Sigmoid colon (tissue), 4 donors: ENCODE measurements around the gene GRB14.

Experiments used
- POLR2AphosphoS5 ChIP-seq, 4 donors: sonication (generic); formaldehyde crosslinking; IDR thresholded peaks; one replicate each; pipeline ENCODE4 v1.6.1; 2017; ENCODE audit warnings: antibody characterized with exemption in 4 of 4
- TF ChIP-seq, protein P1 (sequence below), 4 experiments: fragments of 450-650 bp in 3 of 4; fragments of 200-600 bp in 1 of 4; IDR thresholded peaks; one replicate each; pipeline ENCODE4 v1.5.1; 2016 to 2019; ENCODE audit warnings: antibody characterized with exemption in 4 of 4, mild to moderate bottlenecking in 3 of 4, moderate library complexity in 2 of 4

DNA sequence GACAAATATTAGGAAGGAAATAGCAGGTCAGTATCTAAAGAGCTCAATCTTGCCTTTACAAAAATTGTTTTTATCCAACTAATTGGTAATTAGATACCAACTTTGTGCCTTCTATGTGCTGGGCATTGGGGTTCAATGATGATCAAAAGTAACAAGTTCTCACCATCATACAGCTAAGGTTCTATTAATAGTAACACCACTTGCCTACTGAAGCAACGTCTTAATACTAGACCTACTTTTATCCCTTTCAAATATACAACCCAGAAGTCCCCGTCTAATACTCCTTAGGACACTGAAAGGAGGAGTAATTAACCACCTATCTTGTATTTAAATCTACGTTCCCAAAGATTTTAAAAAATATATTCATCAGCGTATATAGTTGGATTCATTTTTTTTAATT is 59.3 kb downstream of the GRB14 start:
- TF ChIP-seq POLR2AphosphoS5 (IDR thresholded peaks at IDR 0.05): no peak
- TF ChIP-seq, protein P1, sequence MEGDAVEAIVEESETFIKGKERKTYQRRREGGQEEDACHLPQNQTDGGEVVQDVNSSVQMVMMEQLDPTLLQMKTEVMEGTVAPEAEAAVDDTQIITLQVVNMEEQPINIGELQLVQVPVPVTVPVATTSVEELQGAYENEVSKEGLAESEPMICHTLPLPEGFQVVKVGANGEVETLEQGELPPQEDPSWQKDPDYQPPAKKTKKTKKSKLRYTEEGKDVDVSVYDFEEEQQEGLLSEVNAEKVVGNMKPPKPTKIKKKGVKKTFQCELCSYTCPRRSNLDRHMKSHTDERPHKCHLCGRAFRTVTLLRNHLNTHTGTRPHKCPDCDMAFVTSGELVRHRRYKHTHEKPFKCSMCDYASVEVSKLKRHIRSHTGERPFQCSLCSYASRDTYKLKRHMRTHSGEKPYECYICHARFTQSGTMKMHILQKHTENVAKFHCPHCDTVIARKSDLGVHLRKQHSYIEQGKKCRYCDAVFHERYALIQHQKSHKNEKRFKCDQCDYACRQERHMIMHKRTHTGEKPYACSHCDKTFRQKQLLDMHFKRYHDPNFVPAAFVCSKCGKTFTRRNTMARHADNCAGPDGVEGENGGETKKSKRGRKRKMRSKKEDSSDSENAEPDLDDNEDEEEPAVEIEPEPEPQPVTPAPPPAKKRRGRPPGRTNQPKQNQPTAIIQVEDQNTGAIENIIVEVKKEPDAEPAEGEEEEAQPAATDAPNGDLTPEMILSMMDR (IDR thresholded peaks at IDR 0.05): no peak
